H1 (cell line): ENCODE data around the gene FOXC1. TPM values are rescaled to one million over a fixed set of nuclear protein-coding genes. Genes with fewer than 3 reads are reported as not detected.
A peak's percentile ranks its signal among the peaks of the same experiment; 100 is the strongest.

Experiments used
- CTCF ChIA-PET: fragments of 300-600 bp; sonication (Branson Sonifier 250); formaldehyde crosslinking; loops from one replicate; lab custom pipeline; 2021; ENCODE audit not compliant: partially characterized antibody; lab: Charles Lee
- POLR2A ChIA-PET: fragments of 300-600 bp; sonication (Branson Sonifier 250); formaldehyde crosslinking; loops from one replicate; lab custom pipeline; 2021; ENCODE audit warnings: inconsistent platforms; ENCODE audit not compliant: partially characterized antibody; lab: Charles Lee
- DNase-seq, 2 experiments: peaks; one replicate each; pipeline versions ENCODE4 v3.0.0 to v3.0.0-alpha.2; 2010 to 2022; ENCODE audit warnings: low spot score in 2 of 2, low read depth in 1 of 2, mixed read lengths in 1 of 2
- FAIRE-seq: peaks from 2 replicates; lab custom pipeline; 2011; peaks lifted over from hg19 to GRCh38; lab: Jason Lieb, UNC
- H2AFZ ChIP-seq: 2 replicates; pipeline ENCODE4 v1.8.1; 2012; ENCODE audit warnings: low read length, inconsistent platforms
- H2AK5ac ChIP-seq: 2 replicates; pipeline ENCODE4 v1.6.1; 2013; ENCODE audit warnings: low read depth, low read length
- H2BK120ac ChIP-seq: replicated peaks from 2 replicates; pipeline ENCODE3; 2013; ENCODE audit warnings: low read depth, low read length, inconsistent platforms
- H2BK12ac ChIP-seq: 2 replicates; pipeline ENCODE4 v1.6.1; 2013; ENCODE audit warnings: low read depth, low read length
- H2BK15ac ChIP-seq: 2 replicates; pipeline ENCODE4 v1.6.1; 2013; ENCODE audit warnings: low read length
- H2BK20ac ChIP-seq: 2 replicates; pipeline ENCODE4 v1.6.1; 2013; ENCODE audit warnings: low read length
- H2BK5ac ChIP-seq: 2 replicates; pipeline ENCODE4 v1.6.1; 2013; ENCODE audit warnings: low read depth, low read length
- H3K14ac ChIP-seq: 2 replicates; pipeline ENCODE4 v1.6.1; 2013; ENCODE audit warnings: inconsistent platforms; ENCODE audit not compliant: insufficient read length
- H3K18ac ChIP-seq: 2 replicates; pipeline ENCODE4 v1.6.1; 2013; ENCODE audit warnings: low read length; ENCODE audit errors: extremely low read depth
- H3K23ac ChIP-seq: 2 replicates; pipeline ENCODE4 v1.6.1; 2013; ENCODE audit warnings: inconsistent platforms; ENCODE audit not compliant: insufficient read length
- H3K23me2 ChIP-seq: 2 replicates; pipeline ENCODE4 v1.6.1; 2013; ENCODE audit warnings: low read depth, low read length
- H3K27ac ChIP-seq: 2 replicates; pipeline ENCODE4 v1.6.1; 2011; ENCODE audit warnings: low read depth, low read length, inconsistent platforms
- H3K27me3 ChIP-seq, 4 experiments: replicated peaks in 1 of 4; 1 replicate in 1 of 4; 2 replicates in 3 of 4; pipeline versions ENCODE4 v1.6.1 to v1.8.1; 2011 to 2013; ENCODE audit warnings: low read length in 3 of 4, mild to moderate bottlenecking in 3 of 4, inconsistent platforms in 2 of 4, mixed read lengths in 2 of 4, moderate library complexity in 1 of 4; ENCODE audit not compliant: control insufficient read depth in 3 of 4, insufficient read depth in 3 of 4; ENCODE audit errors: extremely low read depth in 1 of 4
- H3K36me3 ChIP-seq, 4 experiments: 2 replicates each; pipeline versions ENCODE4 v1.6.1 to v1.8.1; 2011 to 2013; ENCODE audit warnings: mild to moderate bottlenecking in 4 of 4, low read length in 3 of 4, moderate library complexity in 2 of 4, control low read depth in 1 of 4, inconsistent platforms in 1 of 4; ENCODE audit not compliant: insufficient read depth in 4 of 4, control insufficient read depth in 2 of 4
- H3K4ac ChIP-seq: replicated peaks from 2 replicates; pipeline ENCODE3; 2013; ENCODE audit warnings: low read length, low read depth, mixed read lengths, inconsistent platforms; ENCODE audit not compliant: insufficient read length
- H3K4me1 ChIP-seq, 4 experiments: replicated peaks in 1 of 4; 1 replicate in 1 of 4; 2 replicates in 3 of 4; pipeline versions ENCODE4 v1.6.1 to v1.8.1; 2011 to 2013; ENCODE audit warnings: low read length in 3 of 4, inconsistent platforms in 2 of 4, mixed read lengths in 1 of 4; ENCODE audit not compliant: insufficient read depth in 4 of 4, control insufficient read depth in 3 of 4
- H3K4me2 ChIP-seq, 2 experiments: 2 replicates each; pipeline versions ENCODE4 v1.6.1 to v1.8.1; 2011 to 2013; ENCODE audit warnings: low read depth in 2 of 2, low read length in 2 of 2, control low read depth in 1 of 2, inconsistent platforms in 1 of 2, mild to moderate bottlenecking in 1 of 2; ENCODE audit not compliant: insufficient read depth in 1 of 2
- H3K4me3 ChIP-seq, 4 experiments: fragments of 200-600, 300-600 bp in 1 of 4; sonication (generic), shearing (Covaris generic), sonication (Bioruptor Twin) in 1 of 4; 2 replicates each; pipeline versions ENCODE4 v1.5.1 to v1.8.1; 2011 to 2016; ENCODE audit warnings: low read length in 4 of 4, low read depth in 3 of 4, control low read depth in 2 of 4, inconsistent platforms in 2 of 4, mild to moderate bottlenecking in 2 of 4, mixed read lengths in 1 of 4, moderate library complexity in 1 of 4; ENCODE audit not compliant: insufficient read depth in 2 of 4; ENCODE audit errors: extremely low read depth in 1 of 4
- H3K56ac ChIP-seq: replicated peaks from 2 replicates; pipeline ENCODE3; 2013; ENCODE audit warnings: low read depth, mild to moderate bottlenecking, mixed read lengths, low read length, inconsistent platforms; ENCODE audit not compliant: insufficient read length
- H3K79me1 ChIP-seq: 2 replicates; pipeline ENCODE4 v1.6.1; 2013; ENCODE audit warnings: low read depth, low read length, control low read depth
- H3K79me2 ChIP-seq, 2 experiments: 2 replicates each; pipeline versions ENCODE4 v1.6.1 to v1.8.1; 2012 to 2013; ENCODE audit warnings: low read length in 2 of 2, mild to moderate bottlenecking in 2 of 2, inconsistent platforms in 1 of 2; ENCODE audit not compliant: insufficient read depth in 2 of 2, control insufficient read depth in 1 of 2
- H3K9ac ChIP-seq, 4 experiments: replicated peaks in 1 of 4; 1 replicate in 1 of 4; 2 replicates in 3 of 4; pipeline versions ENCODE4 v1.6.1 to v1.8.1; 2011 to 2013; ENCODE audit warnings: low read depth in 3 of 4, low read length in 3 of 4, control low read depth in 2 of 4, mild to moderate bottlenecking in 2 of 4, moderate library complexity in 2 of 4, inconsistent platforms in 1 of 4; ENCODE audit errors: extremely low read depth in 1 of 4
- H3K9me3 ChIP-seq, 2 experiments: 2 replicates each; pipeline versions ENCODE4 v1.6.1 to v1.8.1; 2012 to 2013; ENCODE audit warnings: mild to moderate bottlenecking in 2 of 2, moderate library complexity in 2 of 2, control low read depth in 1 of 2, inconsistent platforms in 1 of 2, low read depth in 1 of 2, low read length in 1 of 2, mixed read lengths in 1 of 2; ENCODE audit not compliant: insufficient read depth in 2 of 2
- H4K20me1 ChIP-seq, 2 experiments: replicated peaks in 1 of 2; 2 replicates each; pipeline versions ENCODE3 to v1.8.1; 2011 to 2013; ENCODE audit warnings: inconsistent platforms in 2 of 2, low read length in 2 of 2, mild to moderate bottlenecking in 1 of 2; ENCODE audit not compliant: insufficient read depth in 2 of 2, control insufficient read depth in 1 of 2
- H4K5ac ChIP-seq: 2 replicates; pipeline ENCODE4 v1.6.1; 2013; ENCODE audit warnings: low read length, low read depth, mixed read lengths, inconsistent platforms; ENCODE audit not compliant: insufficient read length
- H4K8ac ChIP-seq: 2 replicates; pipeline ENCODE4 v1.8.0; 2013; ENCODE audit warnings: mild to moderate bottlenecking, moderate library complexity, low read length, inconsistent platforms; ENCODE audit not compliant: insufficient read depth; ENCODE audit errors: extremely low read depth
- H4K91ac ChIP-seq: replicated peaks from 2 replicates; pipeline ENCODE3; 2013; ENCODE audit warnings: low read length, mixed read lengths, inconsistent platforms; ENCODE audit not compliant: insufficient read length
- WGBS, 2 experiments: shearing (Covaris generic) in 1 of 2; methylation state at CpG; one replicate each; pipeline versions ENCODE4 v1.1.6 to v1.1.7; 2013 to 2015; ENCODE audit warnings: low lambda C conversion rate in 2 of 2, mixed read lengths in 2 of 2, inconsistent platforms in 1 of 2, low coverage in 1 of 2, missing lambda C conversion rate in 1 of 2; ENCODE audit not compliant: insufficient replicate concordance in 2 of 2, insufficient coverage in 1 of 2, insufficient read length in 1 of 2; ENCODE audit errors: extremely low coverage in 1 of 2, missing lambda C conversion rate in 1 of 2; 5-methylcytosine and 5-hydroxymethylcytosine counted together
- polyA plus RNA-seq, 7 experiments: library from polyadenylated mRNA; depleted of rRNA in 3 of 7; stranded (reverse) in 5 of 7; unstranded in 2 of 7; fragments of >200 nt in 5 of 7; fragments of 200-250 nt in 2 of 7; gene quantifications; 1 replicate in 5 of 7; 2 replicates in 1 of 7; 4 replicates in 1 of 7; pipeline versions ENCODE4 v1.2.1 to v1.2.3, GENCODE V29; 2011 to 2013; ENCODE audit warnings: missing spikeins in 2 of 7, mixed read lengths in 2 of 7
- total RNA-seq: library from RNA; stranded (reverse); fragmentation: NEBNext Ultra II Directional; extraction: Animal tissue kit (Norgen Biotek cat#: 25700); gene quantifications from 2 replicates; pipeline ENCODE4 v1.2.1, GENCODE V29; 2021

FOXC1 gene
- total and polyA plus RNA-seq, 2 of the 8 experiments (the other 6 are each of a cell fraction or from before 2014, with no cell fraction given) = 0.22 TPM; not detected in 1

GRCh38 chr6:1620504-1621069, 10.9 kb downstream of the FOXC1 start:
- H3K27me3 ChIP-seq = peaks cover 98 to 100% (median 100%) of the 10 kb centered on the region in 4 experiments
- H3K18ac ChIP-seq = no peak overlapping the region; the same call in 1 of the 2 replicates
- H2BK15ac ChIP-seq = no peak overlapping the region
- no peak overlapping the region for H3K27ac ChIP-seq
- no peaks in the 10 kb centered on the region for H3K79me1 ChIP-seq
- no peak overlapping the region for H3K14ac ChIP-seq
- no peak overlapping the region for H2BK120ac ChIP-seq
- no peaks in the 10 kb centered on the region for H3K79me2 ChIP-seq
- H3K9ac ChIP-seq = no peak overlapping the region
- H3K4me3 ChIP-seq = peak overlapping the region in 3 of 4 experiments; percentile 19 to 57 (median 22); a peak in 5 of 8 replicates
- no peak overlapping the region for H4K8ac ChIP-seq
- no peak overlapping the region for H2BK12ac ChIP-seq
- no peak overlapping the region for H2BK20ac ChIP-seq
- H3K9me3 ChIP-seq = no peaks in the 10 kb centered on the region; a peak in 1 of 4 replicates
- DNase-seq = no peak
- H2BK5ac ChIP-seq = no peak overlapping the region
- no peak for FAIRE-seq
- H2AK5ac ChIP-seq = peak overlapping the region; percentile 53; the same call in 1 of the 2 replicates
- peaks cover 0 to 11% (median 0%) of the 10 kb centered on the region in 4 experiments; a peak in 2 of 8 replicates for H3K36me3 ChIP-seq
- H3K4me2 ChIP-seq = peak overlapping the region; percentile 59 to 87
- peaks cover 39 to 49% of the 10 kb centered on the region in 2 experiments for H4K20me1 ChIP-seq
- POLR2A ChIA-PET = interaction anchor here (1.6 to 3.4 kb wide), 2 partner anchors 9 to 13 kb away, joined by 7 to 13 read pairs; no protein-coding TSS in a partner anchor
- H3K56ac ChIP-seq = no peak overlapping the region
- no peak overlapping the region for H3K23ac ChIP-seq
- peaks cover 6% of the 10 kb centered on the region; the same call in 1 of the 2 replicates for H3K23me2 ChIP-seq
- no peak overlapping the region for H4K5ac ChIP-seq
- CTCF ChIA-PET = interaction anchor here (0.5 to 2.8 kb wide), 6 partner anchors 9 to 35 kb away, joined by 3 to 13 read pairs (median 4); no protein-coding TSS in a partner anchor
- 11% methylated on average over 18 of the region's 50 CpGs; no CpG with 5 or more reads in 1 of the 2 experiments for WGBS, 2 experiments
- peaks cover 0 to 28% (median 18%) of the 10 kb centered on the region in 4 experiments; a peak in 6 of 7 replicates for H3K4me1 ChIP-seq
- H4K91ac ChIP-seq = no peak overlapping the region
- no peak overlapping the region for H3K4ac ChIP-seq
- H2AFZ ChIP-seq = no peak overlapping the region
